ENCODE measurements around the gene GJA4.

DNA sequence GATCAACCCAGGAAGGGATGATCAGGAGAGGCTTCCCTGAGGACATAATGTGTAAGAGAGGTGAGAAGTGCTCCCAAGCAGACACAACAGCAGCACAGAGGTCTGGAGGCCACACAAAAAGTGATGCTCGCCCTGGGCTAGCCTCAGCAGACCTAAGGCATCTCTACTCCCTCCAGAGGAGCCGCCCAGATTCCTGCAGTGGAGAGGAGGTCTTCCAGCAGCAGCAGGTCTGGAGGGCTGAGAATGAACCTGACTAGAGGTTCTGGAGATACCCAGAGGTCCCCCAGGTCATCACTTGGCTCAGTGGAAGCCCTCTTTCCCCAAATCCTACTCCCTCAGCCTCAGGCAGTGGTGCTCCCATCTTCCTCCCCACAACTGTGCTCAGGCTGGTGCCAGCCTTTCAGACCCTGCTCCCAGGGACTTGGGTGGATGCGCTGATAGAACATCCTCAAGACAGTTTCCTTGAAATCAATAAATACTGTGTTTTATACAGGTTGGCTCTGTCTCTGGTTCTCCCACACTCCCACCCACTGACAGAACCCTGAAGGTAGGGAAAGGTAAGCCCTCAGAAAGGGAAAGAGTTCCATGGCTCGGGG, 6.8 kb upstream of the GJA4 start:
- TF ChIP-seq, protein P1, sequence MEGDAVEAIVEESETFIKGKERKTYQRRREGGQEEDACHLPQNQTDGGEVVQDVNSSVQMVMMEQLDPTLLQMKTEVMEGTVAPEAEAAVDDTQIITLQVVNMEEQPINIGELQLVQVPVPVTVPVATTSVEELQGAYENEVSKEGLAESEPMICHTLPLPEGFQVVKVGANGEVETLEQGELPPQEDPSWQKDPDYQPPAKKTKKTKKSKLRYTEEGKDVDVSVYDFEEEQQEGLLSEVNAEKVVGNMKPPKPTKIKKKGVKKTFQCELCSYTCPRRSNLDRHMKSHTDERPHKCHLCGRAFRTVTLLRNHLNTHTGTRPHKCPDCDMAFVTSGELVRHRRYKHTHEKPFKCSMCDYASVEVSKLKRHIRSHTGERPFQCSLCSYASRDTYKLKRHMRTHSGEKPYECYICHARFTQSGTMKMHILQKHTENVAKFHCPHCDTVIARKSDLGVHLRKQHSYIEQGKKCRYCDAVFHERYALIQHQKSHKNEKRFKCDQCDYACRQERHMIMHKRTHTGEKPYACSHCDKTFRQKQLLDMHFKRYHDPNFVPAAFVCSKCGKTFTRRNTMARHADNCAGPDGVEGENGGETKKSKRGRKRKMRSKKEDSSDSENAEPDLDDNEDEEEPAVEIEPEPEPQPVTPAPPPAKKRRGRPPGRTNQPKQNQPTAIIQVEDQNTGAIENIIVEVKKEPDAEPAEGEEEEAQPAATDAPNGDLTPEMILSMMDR (IDR thresholded peaks at IDR 0.05) = no peak
- no peak for TF ChIP-seq POLR2A (IDR thresholded peaks at IDR 0.05)
- no peak for TF ChIP-seq POLR2AphosphoS5 (IDR thresholded peaks at IDR 0.05)
